SU-DHL-6 (cell line): Measurements from ENCODE around the gene CITED2.

Source experiments
- CTCF ChIP-seq: fragments of 200-600 bp; sonication (generic); IDR thresholded peaks from one replicate; pipeline ENCODE4 v1.5.1; 2017; ENCODE audit warnings: antibody characterized with exemption, mild to moderate bottlenecking, low read length, moderate library complexity; ENCODE audit not compliant: insufficient read depth, poor library complexity, severe bottlenecking
- EZH2phosphoT487 ChIP-seq: fragments of 200-600 bp; sonication (generic), shearing (Covaris generic); conservative IDR thresholded peaks from 2 replicates; pipeline ENCODE4 v1.6.1; 2018; ENCODE audit warnings: mild to moderate bottlenecking, antibody characterized with exemption, low read length, moderate library complexity, mixed read lengths

- peak; percentile 19 for TF ChIP-seq CTCF
- no peak for TF ChIP-seq EZH2phosphoT487
Measured at GRCh38 chr6:139373154-139373927, 1.1 kb downstream of the CITED2 start.
